ENCODE measurements around the gene BTLA.

DNA sequence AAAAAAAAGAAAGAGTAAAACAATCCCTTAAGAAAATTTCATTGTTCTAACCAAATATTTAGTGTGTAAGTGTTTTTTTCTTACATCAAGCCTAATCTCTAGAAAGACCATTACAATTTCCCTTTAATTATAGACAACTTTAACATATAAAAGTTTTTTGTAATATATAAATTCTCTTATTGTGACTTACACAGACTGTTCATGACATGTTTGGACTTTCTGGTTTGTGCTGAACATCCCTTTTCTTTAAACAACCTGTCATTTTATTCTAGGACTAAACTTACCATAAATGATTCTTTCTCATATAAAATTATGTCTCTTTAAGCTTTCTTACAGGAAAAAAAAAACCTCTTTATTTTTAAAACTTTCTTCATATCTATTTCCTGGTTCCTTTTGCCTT, 13.0 kb upstream of the BTLA start:
- TF ChIP-seq ATF3 (IDR thresholded peaks at IDR 0.05; ENCODE audit: borderline replicate concordance, extremely low read depth, low read depth, low read length), result no peak
- TF ChIP-seq POLR2A (IDR thresholded peaks at IDR 0.05; ENCODE audit: low read depth, low read length), result no peak
- no peak for TF ChIP-seq REST (IDR thresholded peaks at IDR 0.05; ENCODE audit: low read depth, low read length)
- TF ChIP-seq CREM (IDR thresholded peaks at IDR 0.05; ENCODE audit: low read depth), result no peak
- no peak for TF ChIP-seq RAD51 (IDR thresholded peaks at IDR 0.05)
- TF ChIP-seq SP1 (IDR thresholded peaks at IDR 0.05; ENCODE audit: low read depth, low read length), result no peak
- no peak for TF ChIP-seq BHLHE40 (IDR thresholded peaks at IDR 0.05; ENCODE audit: borderline replicate concordance in 1 of 2, low read depth in 2 of 2, low read length in 1 of 2)
